ENCODE measurements around the gene KAZN.

KAZN gene

DNA sequence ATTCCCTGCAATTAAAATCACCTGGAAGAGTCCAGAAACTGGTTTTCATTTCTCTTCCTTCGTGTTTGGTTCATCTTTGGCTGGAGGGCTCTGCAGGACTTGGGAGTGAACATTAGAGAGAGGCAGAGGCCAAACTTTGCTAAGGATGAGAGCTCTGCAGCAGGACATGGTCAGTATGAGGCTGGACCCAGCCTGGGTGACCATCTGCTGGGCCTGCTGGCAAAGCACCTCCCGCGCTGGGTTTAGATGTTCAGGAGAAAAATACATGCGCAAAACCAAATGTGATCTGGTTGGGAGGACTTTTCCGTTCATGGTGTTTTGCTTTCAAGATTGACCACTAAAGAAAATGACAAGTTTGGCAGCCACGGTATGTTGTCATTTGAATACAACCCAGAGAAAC is 15.9 kb downstream of the KAZN start:
- DNase-seq (ENCODE audit: low read depth) = no peak

DNA sequence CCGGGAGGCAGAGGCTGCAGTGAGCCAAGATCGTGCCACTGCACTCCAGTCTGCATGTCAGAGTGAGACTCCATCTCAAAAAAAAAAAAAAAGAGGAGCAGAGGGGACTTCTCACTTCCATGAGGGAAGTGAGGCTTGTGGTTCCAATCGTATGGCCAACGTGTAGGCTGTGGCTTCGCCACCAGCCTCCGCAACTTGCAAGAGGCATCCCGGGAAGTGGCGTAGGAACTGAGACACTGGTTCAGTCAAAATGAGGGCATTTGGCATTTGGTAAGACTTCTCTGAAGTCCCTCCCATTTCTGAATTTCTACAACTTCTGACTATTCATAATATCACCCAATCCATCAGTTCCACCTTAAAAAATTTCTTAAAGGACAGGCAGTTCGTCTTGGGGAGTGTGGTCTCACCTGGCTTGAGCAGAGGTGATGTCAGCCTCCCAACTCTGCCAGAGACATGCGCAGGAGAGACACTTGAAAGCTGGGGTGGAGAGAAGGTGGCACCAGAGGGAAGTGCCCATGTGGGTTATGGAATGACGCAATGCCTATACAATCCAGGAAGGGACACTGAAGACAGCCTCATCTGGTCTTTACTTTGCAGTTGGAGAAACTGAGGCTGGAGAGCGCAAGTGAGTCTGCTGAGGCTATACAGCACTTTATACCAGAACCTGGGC is 17.2 kb downstream of the KAZN start:
- no peak for DNase-seq (ENCODE audit: low read depth)

DNA sequence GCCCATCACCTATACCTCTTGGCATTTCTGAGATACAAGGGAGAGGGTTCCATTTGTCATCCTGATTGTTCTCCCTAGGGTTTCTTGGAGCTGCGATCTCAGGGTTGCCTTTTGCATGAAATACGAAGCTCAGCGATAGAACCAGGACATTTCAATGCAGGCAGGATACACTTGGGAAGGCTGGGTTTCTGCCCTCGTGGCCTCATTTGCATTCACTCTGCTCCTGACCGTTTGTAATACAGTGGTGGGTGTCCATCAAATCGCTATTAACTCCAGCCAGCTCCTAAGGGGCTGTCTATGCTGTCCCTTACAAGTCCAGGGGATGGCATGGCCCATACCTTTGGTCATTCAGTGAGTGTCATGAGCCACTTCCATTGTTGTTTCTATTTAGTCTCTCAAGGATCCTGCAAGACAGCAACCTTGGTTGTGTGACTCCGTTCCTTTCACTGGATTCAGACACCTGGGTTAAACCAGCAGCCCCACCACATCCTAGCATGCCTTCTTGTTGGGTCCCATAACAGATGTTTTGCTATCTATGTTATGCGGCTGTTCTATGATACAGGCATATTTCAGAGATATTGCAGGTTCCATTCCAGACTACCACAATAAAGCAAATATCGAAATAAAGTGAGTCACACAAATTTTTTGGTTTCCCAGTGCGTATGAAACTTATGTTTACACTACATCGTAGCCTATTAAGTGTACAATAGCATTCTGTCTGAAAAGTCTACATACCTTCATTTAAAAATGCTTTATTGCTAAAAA is 18.3 kb downstream of the KAZN start:
- no peak for DNase-seq (ENCODE audit: low read depth)

GRCh38 chr1:14617791-14618190 is 19.3 kb downstream of the KAZN start:
- DNase-seq (ENCODE audit: low read depth) = no peak

- no peak for DNase-seq (ENCODE audit: low read depth)
These were observed 22.5 kb downstream of the KAZN start for GRCh38 chr1:14620941-14621340.

GRCh38 chr1:14623090-14623489 is 24.6 kb downstream of the KAZN start:
- no peak for DNase-seq (ENCODE audit: low read depth)

- no peak for DNase-seq (ENCODE audit: low read depth)
These were observed 26.5 kb downstream of the KAZN start for GRCh38 chr1:14624941-14625340.

DNA sequence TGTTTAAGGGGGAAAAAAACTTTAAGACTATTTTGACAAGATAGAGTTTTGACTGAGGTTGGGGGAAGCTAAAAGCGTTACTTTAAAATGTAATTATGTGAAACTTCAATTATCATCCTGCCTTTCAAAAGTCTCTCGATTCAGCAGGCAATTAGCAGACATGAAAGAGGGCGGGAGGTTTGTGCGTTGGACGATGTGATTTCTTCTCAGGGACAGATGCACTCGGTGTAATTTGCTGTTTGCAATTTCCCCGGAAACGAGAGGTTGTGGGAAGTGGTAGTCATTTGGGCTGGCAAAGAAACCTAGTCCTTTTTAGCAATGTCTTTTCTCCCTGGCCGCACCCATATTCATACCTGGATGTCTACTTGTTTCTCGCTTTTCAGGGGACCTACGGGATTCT is 27.1 kb downstream of the KAZN start:
- DNase-seq (ENCODE audit: low read depth) = no peak

DNA sequence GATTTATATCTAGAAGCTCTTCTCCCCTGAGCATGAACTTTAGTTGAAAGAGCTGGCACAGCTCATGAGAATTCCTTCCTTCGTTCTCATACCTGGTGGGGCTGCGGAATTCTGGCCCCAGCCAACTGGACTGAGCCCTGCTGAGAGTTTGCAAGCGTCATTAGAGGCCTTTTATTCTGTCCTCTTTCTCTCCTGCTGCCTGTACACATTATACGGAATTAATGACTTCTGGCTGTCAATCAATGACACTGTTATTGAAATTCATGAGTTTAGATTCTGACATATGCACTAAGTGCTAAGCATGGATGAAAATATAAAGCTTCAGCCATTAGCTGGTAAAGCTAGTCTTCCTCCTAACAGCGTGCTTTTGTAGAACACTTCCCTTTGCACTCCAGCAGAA is 27.5 kb downstream of the KAZN start:
- DNase-seq (ENCODE audit: low read depth) = no peak

DNA sequence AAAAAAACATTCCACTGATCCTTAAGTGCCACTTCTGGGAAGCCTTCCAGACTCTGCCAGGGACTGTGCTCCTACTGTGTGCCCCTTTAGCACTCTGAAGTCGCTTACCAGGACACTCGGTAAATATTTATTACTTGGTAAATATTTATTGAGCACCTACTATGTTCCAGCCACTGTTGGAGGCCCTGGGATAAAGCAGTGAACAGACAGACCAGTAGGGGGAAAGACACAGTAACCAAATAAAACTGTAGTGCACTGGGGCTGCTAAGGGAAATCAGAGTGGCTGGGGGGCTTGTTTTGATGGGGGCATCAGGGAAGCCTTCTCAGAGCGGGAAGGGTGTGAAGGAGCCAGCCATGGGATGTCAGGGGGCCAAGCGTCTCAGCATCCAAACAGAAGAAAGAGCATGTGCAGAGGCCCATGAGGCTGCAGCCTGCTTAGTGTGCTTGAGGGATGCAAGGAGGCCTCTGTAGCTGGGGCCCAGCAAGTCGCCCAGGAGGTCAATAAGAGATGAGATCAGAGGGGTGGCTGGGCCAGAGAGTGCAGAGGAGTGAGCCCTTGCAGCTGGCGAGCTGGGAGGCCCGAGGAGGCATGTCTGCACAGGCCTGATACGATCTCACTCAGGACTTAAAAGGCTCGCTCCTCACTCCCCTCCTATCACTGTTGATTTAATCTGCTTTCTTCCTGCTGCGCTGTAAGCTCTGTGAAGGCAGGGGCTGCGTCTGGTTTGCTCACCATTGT is 28.6 kb downstream of the KAZN start:
- DNase-seq (ENCODE audit: low read depth) = no peak

DNA sequence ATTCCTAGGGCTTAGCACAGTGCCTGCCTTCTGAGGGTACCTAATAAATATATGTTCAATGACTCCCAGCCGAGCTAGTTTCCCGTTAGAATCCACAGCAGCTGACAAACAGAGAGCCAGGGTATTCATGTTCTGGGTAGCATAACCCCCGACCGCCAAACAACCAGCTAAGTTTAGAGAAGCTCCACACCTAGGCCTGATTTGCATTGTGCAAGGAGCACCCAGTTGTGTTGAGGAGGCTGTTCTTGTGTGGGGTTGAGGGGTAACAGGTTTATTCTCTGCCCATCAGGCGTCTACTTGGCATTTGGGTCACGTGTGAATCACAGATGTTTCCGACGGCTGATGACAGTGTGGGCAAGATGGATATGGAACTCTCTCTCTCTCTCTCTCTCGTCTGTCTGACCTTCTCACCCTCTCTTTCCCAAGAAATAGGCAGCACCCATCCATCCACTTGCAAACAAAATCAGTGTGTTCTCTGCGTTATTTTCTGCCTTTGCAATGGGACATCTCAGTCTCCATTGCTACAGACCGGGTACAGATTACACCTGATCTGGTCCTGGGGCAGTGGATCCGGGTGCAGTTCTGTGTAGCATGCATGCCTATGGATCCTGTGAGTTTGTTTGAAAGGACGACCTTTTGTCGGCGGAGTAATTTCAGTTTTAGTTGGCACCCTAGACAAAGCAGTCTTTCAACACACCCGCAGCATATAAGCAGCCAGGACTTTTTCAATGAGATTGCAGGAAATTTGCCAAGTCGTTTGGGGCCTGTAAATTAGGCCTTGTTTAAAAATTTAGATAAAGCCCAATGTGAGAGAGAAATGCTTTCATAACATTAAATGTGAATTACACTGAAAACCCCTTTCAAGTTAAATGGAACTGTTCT is 29.4 kb downstream of the KAZN start:
- DNase-seq (ENCODE audit: low read depth) = peak; percentile 8

GRCh38 chr1:14629363-14630014 is 31.0 kb downstream of the KAZN start:
- no peak for DNase-seq (ENCODE audit: low read depth)

DNA sequence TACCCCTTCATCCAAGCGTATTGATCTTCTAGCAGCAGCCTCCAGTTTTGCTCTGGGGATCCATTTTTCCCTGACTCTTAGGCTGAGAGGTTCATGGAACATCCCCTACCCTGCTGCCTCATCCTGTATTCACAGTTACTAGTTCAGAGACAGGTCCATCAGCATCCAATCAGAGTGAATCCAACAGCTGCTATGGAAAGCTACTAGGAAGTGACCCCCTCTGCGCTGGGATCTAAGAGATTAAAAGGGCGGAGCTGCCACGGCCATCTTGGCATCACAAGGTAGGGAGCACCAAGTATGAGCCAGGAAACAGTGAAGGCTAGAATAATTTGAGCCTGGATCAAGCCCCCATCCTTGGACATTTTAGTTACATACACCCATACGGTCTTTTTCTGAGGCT is 32.5 kb downstream of the KAZN start:
- DNase-seq (ENCODE audit: low read depth) = no peak

GRCh38 chr1:14631421-14631820 is 32.9 kb downstream of the KAZN start:
- DNase-seq (ENCODE audit: low read depth) = no peak

DNA sequence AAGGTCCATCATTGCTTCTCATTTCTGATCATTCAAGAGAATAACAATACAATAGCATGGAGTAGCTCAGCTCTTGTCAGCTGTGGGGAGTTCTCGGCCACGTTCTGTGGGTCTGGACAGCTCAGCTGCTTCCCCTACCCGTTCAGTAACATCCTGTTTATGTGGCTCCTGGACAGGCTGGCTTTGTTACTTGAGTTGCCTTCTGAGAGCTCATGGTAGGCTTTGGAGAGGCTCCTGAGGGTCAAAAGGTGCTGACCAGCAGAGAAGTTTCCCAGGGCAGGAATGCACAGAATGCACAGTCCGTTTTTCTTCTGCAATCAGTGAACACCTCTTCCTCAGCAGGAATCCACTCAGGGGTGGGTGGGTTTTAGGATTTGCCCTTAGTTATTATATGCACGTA is 36.0 kb downstream of the KAZN start:
- DNase-seq (ENCODE audit: low read depth) = no peak

GRCh38 chr1:14635421-14635820 is 36.9 kb downstream of the KAZN start:
- no peak for DNase-seq (ENCODE audit: low read depth)

DNA sequence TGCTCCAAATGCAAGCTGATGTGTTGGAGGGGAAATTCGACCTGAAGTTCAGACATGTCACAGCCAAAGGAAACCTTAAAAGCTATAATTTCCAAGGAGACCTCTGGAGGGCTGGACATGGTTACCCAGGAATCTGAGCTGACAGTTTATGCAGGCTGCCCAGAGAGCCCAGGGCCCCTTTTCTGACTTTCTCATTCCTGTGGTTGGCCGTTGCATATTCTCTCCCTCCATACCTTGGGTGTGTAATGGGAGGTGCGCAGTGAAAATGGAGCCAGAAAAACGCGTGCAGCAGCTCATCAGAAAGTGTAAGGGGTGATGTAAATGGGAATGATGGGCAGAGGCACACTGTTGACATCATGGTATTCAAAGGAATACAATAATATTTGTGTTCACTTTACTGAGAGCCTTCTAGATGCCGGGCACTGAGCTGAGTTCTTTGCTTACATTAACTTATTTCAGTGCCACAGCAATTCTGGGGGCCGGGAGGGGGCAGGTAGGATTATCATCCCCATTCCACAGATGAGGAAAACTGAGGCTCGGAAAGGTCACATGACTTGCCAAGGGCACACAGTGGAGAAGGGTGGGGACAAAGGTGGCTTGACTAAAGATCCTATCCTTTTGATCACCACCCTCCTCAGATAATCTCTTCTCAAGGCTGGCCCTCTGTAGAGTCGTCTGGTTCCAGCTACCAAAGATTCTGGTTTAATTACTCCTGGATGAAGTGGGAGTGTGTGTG is 38.6 kb downstream of the KAZN start:
- DNase-seq (ENCODE audit: low read depth) = no peak

- DNase-seq (ENCODE audit: low read depth) = no peak
These were observed 41.0 kb downstream of the KAZN start for GRCh38 chr1:14639291-14640050.

GRCh38 chr1:14642712-14643111 is 44.2 kb downstream of the KAZN start:
- DNase-seq (ENCODE audit: low read depth) = no peak

DNA sequence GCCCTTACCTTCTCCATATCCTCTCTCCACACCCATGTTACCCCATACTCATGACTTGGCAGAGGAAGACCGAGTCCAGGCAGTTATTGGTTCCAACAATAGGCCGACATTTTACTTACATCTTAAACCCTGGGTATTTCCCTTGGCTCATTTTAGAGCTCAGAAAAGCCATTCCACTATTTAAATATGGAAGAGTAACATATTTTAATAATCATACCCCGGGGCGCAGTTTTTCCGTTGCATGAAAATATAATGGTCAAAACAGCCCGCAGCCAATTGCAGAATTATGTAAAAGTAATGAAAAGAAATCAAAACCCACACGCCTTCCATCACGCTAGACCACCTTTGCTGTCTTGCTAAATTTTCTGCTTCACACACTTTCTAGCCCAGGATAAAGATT is 48.5 kb downstream of the KAZN start:
- DNase-seq (ENCODE audit: low read depth) = no peak

Data from fibroblast of gingiva (primary cell).